Pancreas (tissue), 10 donors: ENCODE measurements around the gene C5AR1. TPM values are rescaled to one million over a fixed set of nuclear protein-coding genes. Genes with fewer than 3 reads are reported as not detected.

Experiments
- ATAC-seq, 4 donors: fragments of 200-7000 bp; cut with Tn5 transposase; one replicate each; pipeline versions ENCODE4 v1.8.0 to v1.9.1; 2020; ENCODE audit warnings: mild to moderate bottlenecking in 4 of 4, moderate library complexity in 4 of 4
- DNase-seq, 6 donors: peaks; one replicate each; pipeline ENCODE4 v3.0.0-alpha.2; 2020
- FAIRE-seq: peaks from 2 replicates; lab custom pipeline; 2012; peaks lifted over from hg19 to GRCh38; lab: Jason Lieb, UNC
- H3K27ac ChIP-seq, 4 donors: fragments of 200-600 bp; sonication (generic); 1 replicate in 3 of 4; 2 replicates in 1 of 4; pipeline versions ENCODE4 v1.5.0 to v1.8.0; 2020
- H3K27me3 ChIP-seq, 4 donors: fragments of 200-600 bp; one replicate each; pipeline ENCODE4 v1.8.0; 2021
- H3K36me3 ChIP-seq, 3 donors: fragments of 200-600 bp; sonication (generic) in 1 of 3; one replicate each; pipeline versions ENCODE4 v1.5.0 to v1.8.0; 2020 to 2021
- H3K4me1 ChIP-seq, 3 donors: fragments of 200-600 bp; one replicate each; pipeline ENCODE4 v1.8.0; 2021
- H3K4me3 ChIP-seq, 4 donors: fragments of 200-600 bp; sonication (generic) in 2 of 4; one replicate each; pipeline versions ENCODE4 v1.5.0 to v1.8.0; 2020 to 2021
- H3K9me3 ChIP-seq, 4 donors: fragments of 200-600 bp; one replicate each; pipeline ENCODE4 v1.8.0; 2021
- CTCF ChIP-seq, 4 donors: fragments of 200-600 bp; sonication (generic) in 3 of 4; IDR thresholded peaks; one replicate each; pipeline versions ENCODE4 v1.5.0 to v1.8.0; 2021; ENCODE audit warnings: antibody characterized with exemption in 4 of 4
- WGBS, 2 donors: extraction: QIAGEN DNeasy Blood & Tissue Kit; methylation state at CpG; one replicate each; pipeline ENCODE4 v1.1.7; 2013; 5-methylcytosine and 5-hydroxymethylcytosine counted together
- intact Hi-C, 3 donors: fragments of 100-400 bp; cut with DNase I; formaldehyde crosslinking; loops; one replicate each; pipeline versions ENCODE4 v1.11.1 to v1.14.2; 2022
- polyA plus RNA-seq, 2 donors: library from polyadenylated mRNA; stranded (reverse); fragments of 200-250 nt; gene quantifications; one replicate each; pipeline ENCODE4 v1.2.3, GENCODE V29; 2013
- total RNA-seq, 6 donors: library from RNA; stranded (reverse); fragmentation: NEBNext Ultra II Directional in 4 of 6; extraction: Animal tissue kit (Norgen Biotek cat#: 25700) in 4 of 6; gene quantifications; one replicate each; pipeline versions ENCODE4 v1.2.1 to v1.2.4, GENCODE V29; 2021 to 2023
- donor health status: healthy with polysubstance abuse.
- donor health status: DM: no; HTN: no; CAD: no; lungs with moderate emphysema.
- donor health status: DM: no; HTN: no; CAD: no.
- donor health status: control.
- donor health status: control.
- donor health status: Bipolar disorder and iron deficiency.
- donor health status: DM: yes; HTN: yes; CAD: no.
- donor health status: DM: no; HTN: no; CAD: no.
- donor health status: DM: no; HTN: no; CAD: no.
- donor health status: DM: yes; HTN: yes; CAD: no.

C5AR1 gene
- total and polyA plus RNA-seq, 8 donors = 1.2 to 10.4 (median 4.2) TPM

DNA sequence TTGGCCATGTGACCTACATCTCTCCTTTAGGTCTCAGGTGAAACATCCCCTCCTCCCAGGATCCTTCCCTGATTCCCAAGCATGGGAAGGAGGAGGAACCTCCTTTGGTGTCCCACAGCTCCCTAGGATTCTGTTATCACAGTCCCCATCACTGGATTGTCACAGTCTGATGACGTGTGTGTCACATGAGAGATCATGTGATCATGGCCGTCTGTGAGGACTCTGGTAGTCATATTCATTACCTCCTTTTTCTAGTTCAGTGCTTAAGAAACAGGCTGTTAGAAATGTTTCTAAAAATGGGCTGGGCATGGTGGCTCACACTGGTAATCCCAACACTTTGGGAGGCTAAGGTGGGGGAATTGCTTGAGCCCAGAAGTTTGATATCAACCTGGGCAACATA lies 42.4 kb downstream of the C5AR1 start:
- FAIRE-seq (no peak), ATAC-seq (no peak), DNase-seq (no peak)
- TF ChIP-seq CTCF (IDR thresholded peaks at IDR 0.05) = no peak
- 55 to 56% methylated on average over 2 of the region's 2 CpGs for WGBS, 2 donors
- Histone ChIP-seq H3K36me3 (peaks cover 0 to 33% (median 7%) of the 10 kb centered on the region in 3 donors), H3K27ac (no peak overlapping the region), H3K4me3 (no peak overlapping the region), H3K9me3 (no peaks in the 10 kb centered on the region), H3K4me1 (peaks cover 0 to 8% (median 3%) of the 10 kb centered on the region in 3 donors), H3K27me3 (no peaks in the 10 kb centered on the region)
- intact Hi-C loops = no loop called here

DNA sequence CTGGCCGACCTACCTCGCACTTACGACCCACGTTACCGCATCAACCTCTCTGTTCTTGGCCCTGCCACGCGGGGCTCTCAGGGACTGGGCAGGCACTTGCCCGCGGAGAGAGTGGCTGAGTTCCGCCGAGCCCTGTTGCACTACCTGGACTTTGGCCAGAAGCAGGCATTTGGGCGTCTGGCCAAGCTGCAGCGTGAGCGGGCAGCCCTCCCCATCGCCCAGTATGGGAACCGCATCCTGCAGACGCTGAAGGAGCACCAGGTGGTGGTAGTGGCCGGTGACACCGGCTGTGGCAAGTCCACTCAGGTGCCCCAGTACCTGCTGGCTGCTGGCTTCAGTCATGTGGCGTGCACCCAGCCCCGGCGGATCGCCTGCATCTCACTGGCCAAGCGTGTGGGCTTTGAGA lies 43.6 kb downstream of the C5AR1 start:
- intact Hi-C loops = no loop called here
- Histone ChIP-seq H3K4me1 (peaks cover 0 to 8% (median 3%) of the 10 kb centered on the region in 3 donors), H3K36me3 (peaks cover 0 to 44% (median 14%) of the 10 kb centered on the region in 3 donors), H3K27me3 (no peaks in the 10 kb centered on the region), H3K4me3 (no peak overlapping the region), H3K9me3 (no peaks in the 10 kb centered on the region), H3K27ac (no peak overlapping the region)
- DNase-seq (peak; percentile 53 to 86 (median 79)), FAIRE-seq (no peak), ATAC-seq (peak in 3 of 4 donors; percentile 15 to 35 (median 24))
- no peak for TF ChIP-seq CTCF (IDR thresholded peaks at IDR 0.05)
- WGBS, 2 donors = 39 to 41% methylated on average over 24 of the region's 24 CpGs

GRCh38 chr19:47356900-47357299 lies 47.2 kb downstream of the C5AR1 start:
- H3K36me3 ChIP-seq = peaks cover 2 to 72% (median 35%) of the 10 kb centered on the region in 3 donors
- no peak overlapping the region for H3K4me3 ChIP-seq
- no peak overlapping the region for H3K27ac ChIP-seq
- 67 to 76% methylated on average over 6 of the region's 6 CpGs for WGBS, 2 donors
- TF ChIP-seq CTCF (IDR thresholded peaks at IDR 0.05) = no peak
- ATAC-seq (peak in 2 of 4 donors; percentile 14 to 33), FAIRE-seq (no peak), DNase-seq (peak in 1 of 6 donors; percentile 36)
- H3K4me1 ChIP-seq = peaks cover 0 to 3% (median 0%) of the 10 kb centered on the region in 3 donors
- no peaks in the 10 kb centered on the region for H3K27me3 ChIP-seq
- no peaks in the 10 kb centered on the region for H3K9me3 ChIP-seq
- intact Hi-C loops = no loop called here

DNA sequence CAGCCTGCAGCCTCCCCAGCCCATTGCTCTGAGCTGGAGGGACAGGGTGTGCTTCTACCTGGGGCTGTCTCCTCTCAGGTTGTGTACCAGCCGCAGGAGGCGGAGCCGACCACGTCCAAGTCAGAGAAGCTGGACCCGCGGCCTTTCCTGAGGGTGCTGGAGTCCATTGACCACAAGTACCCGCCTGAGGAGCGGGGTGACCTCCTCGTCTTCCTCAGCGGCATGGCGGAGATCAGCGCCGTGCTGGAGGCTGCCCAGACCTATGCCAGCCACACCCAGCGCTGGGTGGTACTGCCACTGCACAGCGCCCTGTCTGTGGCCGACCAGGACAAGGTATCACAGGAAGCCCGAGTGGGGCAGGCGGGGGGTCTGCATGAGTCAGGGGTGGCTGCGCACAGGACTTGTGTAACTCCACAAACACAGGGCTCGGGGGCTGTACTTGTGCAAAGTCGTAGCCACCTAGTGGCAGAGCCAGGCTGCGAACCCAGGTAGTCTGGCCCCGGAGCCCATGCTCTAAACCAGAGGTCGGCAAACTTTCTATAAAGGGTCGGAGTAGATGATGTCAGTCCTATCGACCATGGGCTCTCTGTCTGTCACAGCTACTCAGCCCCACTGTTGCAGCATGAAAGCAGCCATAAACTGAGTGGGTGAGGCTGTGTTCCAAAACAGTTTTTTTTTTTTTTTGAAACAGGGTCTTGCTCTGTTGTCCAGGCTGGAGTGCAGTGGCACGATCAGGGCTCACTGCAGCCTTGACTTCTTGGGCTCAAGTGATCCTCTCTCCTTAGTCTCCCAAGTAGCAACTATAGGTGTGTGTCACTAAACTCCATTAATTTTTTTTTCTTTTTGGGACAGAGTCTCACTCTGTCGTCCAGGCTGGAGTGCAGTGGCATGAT lies 48.4 kb downstream of the C5AR1 start:
- H3K27ac ChIP-seq = no peak overlapping the region
- intact Hi-C loops = no loop called here
- no peak for FAIRE-seq
- peaks cover 2 to 71% (median 36%) of the 10 kb centered on the region in 3 donors for H3K36me3 ChIP-seq
- TF ChIP-seq CTCF (IDR thresholded peaks at IDR 0.05) = no peak
- peaks cover 0 to 3% (median 0%) of the 10 kb centered on the region in 3 donors for H3K4me1 ChIP-seq
- DNase-seq = no peak
- WGBS, 2 donors = 93 to 96% methylated on average over 28 of the region's 28 CpGs
- no peaks in the 10 kb centered on the region for H3K27me3 ChIP-seq
- H3K4me3 ChIP-seq = no peak overlapping the region
- no peaks in the 10 kb centered on the region for H3K9me3 ChIP-seq
- ATAC-seq = no peak

DNA sequence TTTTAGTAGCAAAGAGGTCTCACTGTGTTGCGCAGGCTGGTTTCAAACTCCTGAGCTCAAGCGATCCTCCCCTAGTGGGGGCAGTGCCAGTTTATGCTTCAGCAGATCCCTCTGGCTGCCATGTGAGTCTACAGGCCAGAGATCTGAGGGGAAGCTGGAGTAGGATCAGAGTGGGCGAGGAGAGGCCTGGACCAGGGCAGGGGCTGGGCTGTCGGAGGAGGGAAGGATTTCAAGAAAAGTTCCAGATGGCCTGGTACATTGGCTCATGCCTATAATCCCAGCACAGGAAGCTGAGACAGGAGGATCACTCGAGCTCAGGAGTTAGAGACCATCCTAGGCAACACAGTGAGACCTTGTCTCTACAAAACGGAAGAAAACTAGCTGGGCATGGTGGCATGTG lies 49.3 kb downstream of the C5AR1 start:
- no peak overlapping the region for H3K4me3 ChIP-seq

More for the DNA sequence above, 49.3 kb downstream of the C5AR1 start:
- Histone ChIP-seq H3K27ac (no peak overlapping the region), H3K36me3 (peaks cover 2 to 70% (median 38%) of the 10 kb centered on the region in 3 donors), H3K4me1 (no peaks in the 10 kb centered on the region), H3K9me3 (no peaks in the 10 kb centered on the region), H3K27me3 (no peaks in the 10 kb centered on the region)
- 82 to 89% methylated on average over 6 of the region's 6 CpGs for WGBS, 2 donors
- FAIRE-seq (no peak), ATAC-seq (no peak), DNase-seq (no peak)
- TF ChIP-seq CTCF (IDR thresholded peaks at IDR 0.05) = no peak
- intact Hi-C loops = no loop called here
